ENCODE measurements around the gene COPZ2.

DNA sequence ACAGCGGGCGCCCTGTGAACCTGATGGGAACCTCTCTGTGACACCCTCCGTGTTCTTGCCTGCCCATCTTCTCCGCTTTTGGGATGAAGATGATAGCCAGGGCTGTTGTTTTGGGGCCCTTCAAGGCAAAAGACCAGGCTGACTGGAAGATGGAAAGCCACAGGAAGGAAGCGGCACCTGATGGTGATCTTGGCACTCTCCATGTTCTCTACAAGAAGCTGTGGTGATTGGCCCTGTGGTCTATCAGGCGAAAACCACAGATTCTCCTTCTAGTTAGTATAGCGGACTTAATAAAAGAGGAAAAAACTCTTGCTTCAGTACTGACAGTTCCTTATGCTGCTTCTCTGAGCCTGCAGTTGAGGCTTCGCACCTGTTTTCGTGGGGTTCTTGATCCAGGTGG lies 56.1 kb downstream of the COPZ2 start:
- TF ChIP-seq POLR2A (IDR thresholded peaks at IDR 0.05; ENCODE audit: low read length) (no peak), GATA1 (IDR thresholded peaks at IDR 0.05; ENCODE audit: low read depth, low read length) (no peak)

Data from erythroblast (primary cell).